Measurements from ENCODE around the gene CNOT3.
"Not testable (repeated sequence)": the region's sequence is repeated elsewhere in the genome, so short reads cannot be mapped to it uniquely, and the experiment has no call there.

CNOT3 gene

GRCh38 chr19:54137699-54138488, at the start of gene CNOT3:
Gene CNOT3, plus strand, starts transcription at chr19:54137762. Its CDS starts 5,217 bp downstream, at chr19:54142979.
- peak; percentile 41 for DNase-seq

GRCh38 chr19:54094426-54095000, 43.0 kb upstream of the CNOT3 start:
- DNase-seq: no peak

GRCh38 chr19:54095136-54095858, 42.3 kb upstream of the CNOT3 start:
- DNase-seq: no peak

DNA sequence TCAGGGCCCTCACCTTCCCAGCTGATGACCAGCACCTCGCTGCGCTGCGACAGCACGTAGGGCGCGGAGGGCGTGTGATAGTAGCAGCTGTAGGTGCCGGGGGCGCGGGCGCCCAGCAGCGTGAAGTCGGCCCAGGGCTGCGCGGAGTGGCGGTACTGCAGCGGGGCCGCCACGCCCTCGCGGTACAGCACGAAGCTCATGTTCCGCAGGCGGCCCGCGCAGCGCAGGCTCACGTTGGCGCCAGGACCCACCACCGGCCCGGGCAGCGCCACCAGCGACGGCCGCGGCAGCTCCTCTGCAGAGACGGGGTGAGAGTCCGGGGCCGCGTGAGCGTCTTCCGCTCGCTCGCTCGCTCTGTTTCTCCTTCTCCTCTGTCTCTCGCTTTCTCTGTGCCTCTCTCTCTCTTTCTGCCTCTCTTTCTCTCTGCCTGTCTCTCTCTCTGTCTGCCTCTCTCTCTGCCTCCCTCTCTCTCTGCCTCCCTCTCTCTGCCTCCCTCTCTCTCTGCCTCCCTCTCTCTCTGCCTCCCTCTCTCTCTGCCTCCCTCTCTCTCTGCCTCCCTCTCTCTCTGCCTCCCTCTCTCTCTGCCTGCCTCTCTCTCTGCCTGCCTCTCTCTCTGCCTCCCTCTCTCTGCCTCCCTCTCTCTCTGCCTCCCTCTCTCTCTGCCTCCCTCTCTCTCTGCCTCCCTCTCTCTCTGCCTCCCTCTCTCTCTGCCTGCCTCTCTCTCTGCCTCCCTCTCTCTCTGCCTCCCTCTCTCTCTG, 41.5 kb upstream of the CNOT3 start:
- peak; percentile 54 for DNase-seq

DNA sequence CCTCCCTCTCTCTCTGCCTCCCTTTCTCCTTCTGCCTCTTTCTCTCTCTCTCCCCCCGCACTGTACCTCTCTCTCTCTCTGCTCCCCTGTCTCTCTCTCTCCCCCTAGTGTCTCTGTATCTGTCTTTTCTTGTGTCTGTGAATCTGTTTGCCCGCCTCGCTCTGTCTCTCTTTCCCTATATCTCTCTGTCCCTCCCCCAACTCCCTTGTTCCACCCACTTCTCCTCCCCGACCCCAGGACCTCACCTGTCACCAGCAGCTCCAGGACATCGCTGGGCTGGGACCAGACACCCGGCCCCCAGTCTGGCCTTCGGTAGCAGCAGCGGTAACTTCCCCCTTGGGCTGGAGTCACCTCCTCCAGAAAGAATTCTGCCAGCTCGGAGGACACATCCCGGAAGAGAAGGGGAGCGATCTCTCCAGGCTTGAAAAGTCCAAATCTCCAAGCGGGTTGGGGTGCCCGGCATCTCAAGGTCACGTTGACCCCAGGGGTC, 40.9 kb upstream of the CNOT3 start:
- DNase-seq: no peak

DNA sequence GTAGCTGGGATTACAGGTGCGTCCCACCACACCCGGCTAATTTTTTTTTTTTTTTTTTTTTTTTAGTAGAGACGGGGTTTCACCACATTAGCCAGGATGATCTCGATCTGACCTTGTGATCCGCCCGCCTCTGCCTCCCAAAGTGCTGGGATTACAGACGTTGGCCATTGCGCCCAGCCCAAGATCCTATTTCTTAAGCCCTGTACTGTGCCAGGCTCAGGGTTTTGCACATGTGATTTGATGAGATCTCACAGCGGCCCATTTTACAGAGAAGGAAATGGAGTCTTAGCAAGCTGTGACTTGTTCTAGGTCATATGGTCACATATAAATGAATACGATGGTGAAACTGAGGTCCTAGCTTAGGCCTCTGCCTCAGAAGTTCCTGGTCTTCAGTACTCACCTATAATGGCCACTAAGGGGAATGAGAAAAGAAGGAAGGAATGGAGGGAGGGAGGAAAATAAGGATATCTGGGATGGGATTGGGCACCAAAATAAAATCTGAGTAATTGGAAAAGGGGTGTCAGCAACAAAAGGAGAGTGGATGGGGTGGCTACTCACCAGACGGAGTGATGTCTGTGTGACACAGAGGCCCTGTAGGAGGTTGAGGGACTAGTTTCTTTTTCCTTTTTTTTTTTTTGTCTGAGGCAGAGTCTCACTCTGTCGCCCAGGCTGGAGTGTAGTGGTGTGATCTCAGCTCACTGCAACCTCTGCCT, 38.2 kb upstream of the CNOT3 start:
- no peak for DNase-seq

GRCh38 chr19:54099903-54100255, 37.7 kb upstream of the CNOT3 start:
- not testable (repeated sequence) for DNase-seq

GRCh38 chr19:54100561-54100960, 37.0 kb upstream of the CNOT3 start, which contains the start of gene OSCAR:
Gene OSCAR, minus strand, starts transcription at chr19:54100803. Its CDS starts 11 bp downstream, at chr19:54100792.
- DNase-seq: no peak

DNA sequence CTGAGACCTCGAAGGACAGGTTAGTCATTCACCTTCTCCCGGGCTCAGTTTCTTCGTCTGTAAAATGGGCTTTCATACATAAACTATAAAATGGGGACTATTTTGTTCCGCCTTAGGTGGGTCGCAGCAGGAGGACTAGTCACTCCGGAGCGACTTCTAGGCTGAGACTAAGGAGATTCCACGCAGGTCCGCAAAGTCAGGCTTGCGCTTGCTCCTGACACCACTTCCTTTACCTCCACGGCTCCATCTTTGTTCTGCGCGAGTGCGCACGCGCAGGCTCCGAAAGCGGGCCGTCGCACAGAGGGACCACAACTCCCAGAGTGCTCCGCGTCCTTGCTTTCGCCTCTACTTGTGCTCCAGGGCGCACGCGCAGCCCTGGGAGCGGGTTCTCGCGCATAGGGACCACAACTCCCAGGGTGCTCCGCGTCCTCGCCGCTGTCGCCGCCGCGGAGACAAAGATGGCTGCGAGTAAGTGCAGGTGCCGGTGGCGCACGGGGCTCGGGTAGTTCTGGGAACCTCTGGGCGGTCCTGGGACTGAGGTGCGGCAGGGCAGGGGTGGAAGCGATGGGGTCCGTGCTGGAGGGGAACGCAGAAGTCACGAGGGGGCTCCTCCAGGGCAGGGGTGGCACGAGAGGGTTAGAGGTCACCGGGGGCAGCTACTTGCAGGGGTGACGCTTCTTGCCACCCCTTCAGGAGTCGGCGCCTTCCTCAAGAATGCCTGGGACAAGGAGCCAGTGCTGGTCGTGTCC, 35.0 kb upstream of the CNOT3 start, which contains the start of gene NDUFA3:
TSS of gene NDUFA3 (plus strand) at position 435 of the 749 bp plus-strand sequence. CDS start at position 459, 24 bp downstream.
- DNase-seq: peak; percentile 96

DNA sequence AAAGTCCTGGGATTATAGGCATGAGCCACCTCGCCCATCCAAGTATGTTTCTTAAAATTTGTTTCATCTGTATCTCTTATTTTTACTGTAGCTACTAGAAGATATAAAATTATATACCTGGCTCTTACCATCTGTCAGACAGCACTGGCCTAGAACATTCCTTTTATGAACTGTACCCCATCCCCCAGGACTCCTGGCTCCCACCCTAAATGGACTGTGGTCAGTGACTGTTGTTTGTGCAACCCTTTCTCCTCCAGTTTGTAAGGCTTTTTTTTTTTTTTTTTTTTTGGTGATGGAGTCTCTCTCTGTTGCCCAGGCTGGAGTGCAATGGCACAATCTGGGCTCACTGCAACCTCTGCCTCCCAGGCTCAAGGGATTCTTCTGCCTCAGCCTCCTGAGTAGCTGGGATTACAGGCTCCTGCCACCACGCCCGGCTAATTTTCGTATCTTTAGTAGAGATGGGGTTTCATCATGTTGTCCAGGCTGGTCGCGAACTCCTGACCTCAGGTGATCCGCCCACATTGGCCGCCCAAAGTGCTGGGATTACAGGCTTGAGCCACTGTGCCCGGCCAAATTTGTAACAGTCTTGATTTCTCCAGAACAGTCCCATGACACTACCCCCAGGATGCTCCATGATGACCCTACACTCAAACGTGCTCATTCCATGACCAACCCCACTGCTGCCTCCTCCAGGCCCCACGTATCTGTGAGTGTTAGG, 32.4 kb upstream of the CNOT3 start:
- DNase-seq: no peak

- no peak for DNase-seq
These were observed 31.8 kb upstream of the CNOT3 start for GRCh38 chr19:54105796-54106195.

- no peak for DNase-seq
These were observed 30.8 kb upstream of the CNOT3 start for GRCh38 chr19:54106716-54107115.

GRCh38 chr19:54107876-54108490, 29.6 kb upstream of the CNOT3 start:
- no peak for DNase-seq

DNA sequence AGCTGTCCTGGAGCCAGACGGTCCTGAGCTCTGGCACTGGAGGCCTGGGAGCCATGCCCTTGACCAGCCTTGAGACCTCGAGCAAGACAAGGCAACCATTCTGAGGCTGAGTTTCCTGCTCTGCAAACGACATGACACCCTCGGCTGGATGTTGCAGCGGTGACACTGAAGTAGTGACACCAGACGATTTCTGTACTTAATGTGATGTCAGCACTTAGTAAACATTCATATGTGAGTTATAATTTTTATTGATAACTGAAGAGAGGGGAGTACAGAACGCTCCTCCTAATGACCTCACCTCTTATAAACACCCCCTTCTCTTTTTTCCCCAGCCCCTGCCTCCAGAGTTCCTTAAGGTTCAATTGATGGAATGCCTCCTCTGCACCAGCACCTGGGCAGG, 29.1 kb upstream of the CNOT3 start:
- DNase-seq: no peak

DNA sequence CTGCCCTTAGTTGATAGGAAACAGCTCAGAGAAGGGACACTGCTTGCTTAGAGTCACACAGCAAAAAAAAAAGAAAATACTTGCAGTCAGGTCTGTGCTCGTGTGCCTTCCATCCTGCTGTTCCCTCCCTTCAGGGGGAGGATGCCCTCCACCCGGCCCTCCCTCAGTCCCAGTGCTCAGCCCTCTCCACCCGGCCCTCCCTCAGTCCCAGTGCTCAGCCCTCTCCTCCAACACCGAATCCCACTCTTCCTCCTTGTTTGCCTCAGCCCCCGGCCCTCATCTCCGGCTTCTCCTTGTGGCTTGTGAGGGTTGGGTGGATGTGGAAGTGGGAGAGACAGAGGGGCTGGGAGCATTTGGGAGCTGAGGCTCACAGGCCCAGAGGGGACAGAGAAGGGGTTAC, 27.9 kb upstream of the CNOT3 start:
- DNase-seq: no peak

GRCh38 chr19:54114340-54115108, 23.0 kb upstream of the CNOT3 start:
- no peak for DNase-seq

GRCh38 chr19:54115109-54116063, 22.2 kb upstream of the CNOT3 start, which contains the start of the genes PRPF31 and TFPT:
Gene PRPF31, plus strand, starts transcription at chr19:54115754. Its CDS starts 2,525 bp downstream, at chr19:54118279.
Gene TFPT, minus strand, starts transcription at chr19:54115657. Its CDS starts 388 bp downstream, at chr19:54115269.
- peak; percentile 90 for DNase-seq

DNA sequence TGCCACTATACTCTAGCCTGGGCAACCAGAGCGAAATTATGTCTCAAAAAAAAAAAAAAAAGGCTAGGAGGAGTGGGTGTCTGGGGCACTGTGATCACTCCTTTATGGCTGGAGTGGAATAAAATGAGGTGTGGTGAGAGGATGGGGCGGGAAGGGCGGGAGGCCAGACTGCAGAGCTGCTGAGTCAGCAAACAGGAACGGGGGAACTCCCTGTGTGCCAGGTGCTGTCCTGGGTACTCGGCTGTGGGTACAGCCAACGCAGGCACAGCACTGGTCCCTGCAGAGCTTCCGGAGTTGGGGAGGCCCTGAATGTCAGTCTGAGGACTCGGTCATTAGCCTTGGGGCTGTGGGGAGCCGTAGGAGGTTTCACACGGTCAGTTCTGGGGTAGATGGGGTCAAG, 16.3 kb upstream of the CNOT3 start:
- DNase-seq: no peak
